OCI-LY7 (cell line): Measurements from ENCODE around the gene ATP2A3.

Source experiments
- EZH2phosphoT487 ChIP-seq: fragments of 200-600 bp; sonication (generic); IDR thresholded peaks from 2 replicates; pipeline ENCODE4 v1.6.1; 2018; ENCODE audit warnings: low read depth, borderline replicate concordance, mild to moderate bottlenecking, mixed run types, antibody characterized with exemption, low read length, moderate library complexity, mixed read lengths
- TF ChIP-seq, protein P1 (sequence below): fragments of 200-600 bp; sonication (generic); conservative IDR thresholded peaks from 2 replicates; pipeline ENCODE4 v1.5.1; 2014; ENCODE audit warnings: mild to moderate bottlenecking, antibody characterized with exemption, low read length, moderate library complexity, mixed read lengths

DNA sequence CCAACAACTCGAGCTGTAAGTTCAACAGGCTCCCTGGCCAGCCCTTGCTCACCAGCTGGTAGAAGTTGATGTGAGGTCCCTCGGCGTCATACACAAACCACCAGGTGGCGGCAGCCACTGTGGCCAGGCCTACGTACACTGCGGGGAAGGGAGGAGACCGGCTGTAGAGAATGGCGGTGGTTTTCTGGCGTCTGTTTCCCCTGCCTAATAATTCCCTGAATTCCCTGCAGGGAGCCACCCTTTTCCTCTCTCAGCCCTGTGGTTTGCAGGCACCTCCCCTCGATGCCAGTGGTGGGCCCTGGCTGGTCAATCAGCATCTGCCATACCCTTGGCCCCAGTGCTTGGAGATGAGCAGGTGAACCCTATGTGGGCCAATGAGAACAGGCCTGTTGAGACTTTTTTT lies 29.1 kb downstream of the ATP2A3 start:
- TF ChIP-seq, protein P1, sequence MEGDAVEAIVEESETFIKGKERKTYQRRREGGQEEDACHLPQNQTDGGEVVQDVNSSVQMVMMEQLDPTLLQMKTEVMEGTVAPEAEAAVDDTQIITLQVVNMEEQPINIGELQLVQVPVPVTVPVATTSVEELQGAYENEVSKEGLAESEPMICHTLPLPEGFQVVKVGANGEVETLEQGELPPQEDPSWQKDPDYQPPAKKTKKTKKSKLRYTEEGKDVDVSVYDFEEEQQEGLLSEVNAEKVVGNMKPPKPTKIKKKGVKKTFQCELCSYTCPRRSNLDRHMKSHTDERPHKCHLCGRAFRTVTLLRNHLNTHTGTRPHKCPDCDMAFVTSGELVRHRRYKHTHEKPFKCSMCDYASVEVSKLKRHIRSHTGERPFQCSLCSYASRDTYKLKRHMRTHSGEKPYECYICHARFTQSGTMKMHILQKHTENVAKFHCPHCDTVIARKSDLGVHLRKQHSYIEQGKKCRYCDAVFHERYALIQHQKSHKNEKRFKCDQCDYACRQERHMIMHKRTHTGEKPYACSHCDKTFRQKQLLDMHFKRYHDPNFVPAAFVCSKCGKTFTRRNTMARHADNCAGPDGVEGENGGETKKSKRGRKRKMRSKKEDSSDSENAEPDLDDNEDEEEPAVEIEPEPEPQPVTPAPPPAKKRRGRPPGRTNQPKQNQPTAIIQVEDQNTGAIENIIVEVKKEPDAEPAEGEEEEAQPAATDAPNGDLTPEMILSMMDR = peak; percentile 73
- TF ChIP-seq EZH2phosphoT487 = no peak
